OCI-LY1 (cell line): ENCODE results near the gene SLC35F6.

Source experiments
- H2AFZ ChIP-seq: fragments of 200-600 bp; sonication (generic), shearing (Covaris generic); 2 replicates; pipeline ENCODE4 v1.6.0; 2014; ENCODE audit warnings: antibody characterized with exemption, mild to moderate bottlenecking, low read length
- H3F3A ChIP-seq: fragments of 200-600 bp; sonication (generic), shearing (Covaris generic); 2 replicates; pipeline ENCODE4 v1.6.0; 2014; ENCODE audit warnings: mild to moderate bottlenecking, antibody characterized with exemption, low read length, moderate library complexity; ENCODE audit not compliant: insufficient read depth
- H3K27ac ChIP-seq: fragments of 200-600 bp; sonication (generic); 2 replicates; pipeline ENCODE4 v1.5.1; 2014; ENCODE audit warnings: low read length, mixed run types, mild to moderate bottlenecking, low read depth; ENCODE audit not compliant: poor library complexity, severe bottlenecking
- H3K27me3 ChIP-seq: fragments of 200-600 bp; sonication (generic); 2 replicates; pipeline ENCODE4 v1.6.0; 2014; ENCODE audit warnings: antibody characterized with exemption, mild to moderate bottlenecking, low read length, moderate library complexity; ENCODE audit not compliant: insufficient read depth
- H3K36me3 ChIP-seq: fragments of 200-600 bp; sonication (generic); 2 replicates; pipeline ENCODE4 v1.6.1; 2014; ENCODE audit warnings: mild to moderate bottlenecking, antibody characterized with exemption, low read length, moderate library complexity, mixed read lengths; ENCODE audit not compliant: insufficient read depth
- H3K4me1 ChIP-seq: fragments of 200-600 bp; sonication (generic); 2 replicates; pipeline ENCODE4 v1.5.1; 2014; ENCODE audit warnings: mild to moderate bottlenecking, low read length, moderate library complexity; ENCODE audit not compliant: insufficient read depth, severe bottlenecking
- H3K4me2 ChIP-seq: fragments of 200-600 bp; sonication (generic), shearing (Covaris generic); 2 replicates; pipeline ENCODE4 v1.6.1; 2014; ENCODE audit warnings: low read length
- H3K4me3 ChIP-seq: fragments of 200-600 bp; sonication (generic); 2 replicates; pipeline ENCODE4 v1.5.1; 2014; ENCODE audit warnings: low read length, low read depth, mild to moderate bottlenecking, mixed read lengths; ENCODE audit not compliant: poor library complexity, severe bottlenecking
- H3K79me2 ChIP-seq: fragments of 200-600 bp; shearing (Covaris generic); 2 replicates; pipeline ENCODE4 v1.6.1; 2016; ENCODE audit warnings: mixed run types, low read length, mixed read lengths; ENCODE audit not compliant: insufficient read depth
- H3K9ac ChIP-seq: fragments of 200-600 bp; sonication (generic), shearing (Covaris generic); 2 replicates; pipeline ENCODE4 v1.6.1; 2014; ENCODE audit warnings: mild to moderate bottlenecking, low read length, mixed read lengths
- H3K9me2 ChIP-seq: fragments of 200-600 bp; sonication (generic), shearing (Covaris generic); 2 replicates; pipeline ENCODE4 v1.6.1; 2014; ENCODE audit warnings: low read depth, mild to moderate bottlenecking, low read length, mixed read lengths
- H3K9me3 ChIP-seq: fragments of 200-600 bp; shearing (Covaris generic); 2 replicates; pipeline ENCODE4 v1.6.1; 2014; ENCODE audit warnings: low read length, mixed read lengths
- H4K20me1 ChIP-seq: fragments of 200-600 bp; sonication (generic), shearing (Covaris generic); 2 replicates; pipeline ENCODE4 v1.6.0; 2016; ENCODE audit warnings: mild to moderate bottlenecking, low read length; ENCODE audit not compliant: insufficient read depth
- CTCF ChIP-seq: fragments of 200-600 bp; sonication (generic), shearing (Covaris generic); IDR thresholded peaks from 2 replicates; pipeline ENCODE4 v1.5.1; 2017; ENCODE audit warnings: mild to moderate bottlenecking, antibody characterized with exemption, low read length, moderate library complexity, mixed read lengths
- EZH2 ChIP-seq: fragments of 200-600 bp; sonication (generic), shearing (Covaris generic); IDR thresholded peaks from 2 replicates; pipeline ENCODE4 v1.8.0; 2017; ENCODE audit warnings: borderline replicate concordance, mixed run types, mild to moderate bottlenecking, antibody characterized with exemption, low read length, moderate library complexity, mixed read lengths

The SLC35F6 gene

GRCh38 chr2:26809876-26810577, 45.9 kb downstream of the SLC35F6 start:
- H3K9me2 ChIP-seq = no peaks in the 10 kb centered on the region
- no peaks in the 10 kb centered on the region for H3K9me3 ChIP-seq
- H3K79me2 ChIP-seq = no peaks in the 10 kb centered on the region
- no peaks in the 10 kb centered on the region for H3F3A ChIP-seq
- H3K4me1 ChIP-seq = no peaks in the 10 kb centered on the region
- 0 out of 2 replicates have a peak, but pooled peaks cover 2% of the 10 kb centered on the region for H3K27me3 ChIP-seq
- H3K4me2 ChIP-seq = no peak overlapping the region
- no peak for TF ChIP-seq EZH2
- no peak for TF ChIP-seq CTCF
- H2AFZ ChIP-seq = no peak overlapping the region
- no peaks in the 10 kb centered on the region for H3K36me3 ChIP-seq
- H3K4me3 ChIP-seq = no peak overlapping the region
- H3K27ac ChIP-seq = no peak overlapping the region
- H4K20me1 ChIP-seq = no peaks in the 10 kb centered on the region
- no peak overlapping the region for H3K9ac ChIP-seq

GRCh38 chr2:26811261-26811660, 47.2 kb downstream of the SLC35F6 start:
- no peaks in the 10 kb centered on the region for H3F3A ChIP-seq
- no peaks in the 10 kb centered on the region for H3K9me3 ChIP-seq
- no peaks in the 10 kb centered on the region for H4K20me1 ChIP-seq
- no peaks in the 10 kb centered on the region for H3K36me3 ChIP-seq
- H3K9me2 ChIP-seq = no peaks in the 10 kb centered on the region
- H3K79me2 ChIP-seq = no peaks in the 10 kb centered on the region
- H3K27me3 ChIP-seq = no peaks in the 10 kb centered on the region
- no peak overlapping the region for H3K4me2 ChIP-seq
- H3K9ac ChIP-seq = no peak overlapping the region
- H2AFZ ChIP-seq = no peak overlapping the region
- H3K27ac ChIP-seq = no peak overlapping the region
- H3K4me3 ChIP-seq = no peak overlapping the region
- H3K4me1 ChIP-seq = no peaks in the 10 kb centered on the region
- no peak for TF ChIP-seq EZH2
- TF ChIP-seq CTCF = no peak

- no peaks in the 10 kb centered on the region for H3K36me3 ChIP-seq
- no peaks in the 10 kb centered on the region for H3K4me1 ChIP-seq
- H3K9me3 ChIP-seq = no peaks in the 10 kb centered on the region
- no peak overlapping the region for H3K4me2 ChIP-seq
- no peak overlapping the region for H2AFZ ChIP-seq
- no peaks in the 10 kb centered on the region for H3K9me2 ChIP-seq
- no peak overlapping the region for H3K9ac ChIP-seq
- no peak overlapping the region for H3K4me3 ChIP-seq
- H4K20me1 ChIP-seq = no peaks in the 10 kb centered on the region
- no peak overlapping the region for H3K27ac ChIP-seq
- H3K27me3 ChIP-seq = no peaks in the 10 kb centered on the region
- no peaks in the 10 kb centered on the region for H3F3A ChIP-seq
- TF ChIP-seq CTCF = no peak
- TF ChIP-seq EZH2 = no peak
- H3K79me2 ChIP-seq = no peaks in the 10 kb centered on the region
Measured at GRCh38 chr2:26811791-26812694, 48.0 kb downstream of the SLC35F6 start.
